ENCODE measurements around the gene NPAS3.

Gene NPAS3

DNA sequence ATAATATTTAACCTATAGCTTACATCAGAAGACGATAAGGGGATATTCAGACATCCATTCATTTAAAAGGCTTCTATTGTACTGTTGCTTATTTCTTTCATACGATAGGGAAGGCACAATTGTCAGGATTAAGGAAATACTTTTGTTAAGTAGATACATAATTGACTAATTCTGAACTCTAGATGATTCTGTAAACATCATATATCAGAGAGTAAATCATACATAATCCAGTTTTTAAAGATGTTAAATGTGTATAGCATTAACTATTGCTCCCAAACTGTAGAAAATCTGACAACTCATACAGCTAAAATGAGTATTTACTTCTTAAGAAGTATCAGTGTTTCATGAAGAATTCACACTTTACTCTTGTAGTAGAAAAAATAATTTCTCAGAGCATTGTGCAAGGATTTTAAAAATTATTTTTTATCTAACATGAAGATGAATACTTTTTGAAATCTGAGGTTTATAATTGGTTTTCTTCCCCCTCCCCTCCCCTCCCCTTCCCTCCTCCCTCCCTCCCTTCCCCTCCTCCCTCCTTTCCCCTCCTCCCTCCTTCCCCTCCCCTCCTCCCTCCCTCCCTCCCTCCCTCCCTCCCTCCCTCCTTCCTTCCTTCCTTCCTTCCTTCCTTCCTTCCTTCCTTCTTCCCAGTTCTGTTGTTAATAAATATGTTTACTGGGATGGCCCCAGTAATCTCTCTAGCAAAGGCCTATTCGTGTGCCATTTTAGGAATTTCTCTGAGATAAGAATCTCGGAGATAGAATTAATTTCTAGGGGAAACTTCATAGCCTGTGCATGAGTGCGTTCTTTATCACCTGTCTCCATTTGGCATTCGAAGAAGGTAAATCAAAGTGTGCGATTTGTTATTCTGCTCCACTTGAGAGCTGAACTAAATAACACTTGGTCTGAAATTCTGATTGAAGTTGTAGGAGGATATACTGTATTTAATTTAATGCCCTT is 2.3 kb downstream of the NPAS3 start:
- no peak for DNase-seq (ENCODE audit: low read depth)

- DNase-seq (ENCODE audit: low read depth), result no peak
These were observed 3.0 kb downstream of the NPAS3 start for GRCh38 chr14:32941668-32942065.

DNA sequence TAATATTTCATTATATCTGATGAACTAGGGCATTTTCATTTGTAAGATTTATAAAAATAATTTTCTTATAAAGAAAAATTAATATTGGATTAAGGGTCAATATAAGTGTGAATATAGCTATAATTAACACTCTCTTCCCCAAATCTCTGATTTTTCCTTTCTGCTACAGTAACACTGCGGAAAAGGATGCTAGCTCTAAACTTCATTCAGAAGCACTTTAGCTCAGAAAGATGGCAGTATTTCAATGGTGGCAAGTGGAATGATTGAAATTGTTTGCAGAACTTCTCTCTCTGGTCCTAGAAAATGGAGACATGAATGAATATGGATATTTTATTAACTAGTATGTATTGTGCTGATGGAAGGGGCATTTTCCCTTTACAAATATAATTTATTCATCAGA is 8.4 kb downstream of the NPAS3 start:
- no peak for DNase-seq (ENCODE audit: low read depth)

GRCh38 chr14:32947792-32948191 is 9.1 kb downstream of the NPAS3 start:
- no peak for DNase-seq (ENCODE audit: low read depth)

GRCh38 chr14:32950584-32950983 is 11.9 kb downstream of the NPAS3 start:
- DNase-seq (ENCODE audit: low read depth), result no peak

- DNase-seq (ENCODE audit: low read depth), result no peak
These were observed 28.7 kb downstream of the NPAS3 start for GRCh38 chr14:32967421-32967820.

- no peak for DNase-seq (ENCODE audit: low read depth)
These were observed 30.4 kb downstream of the NPAS3 start for GRCh38 chr14:32968972-32969544.

DNA sequence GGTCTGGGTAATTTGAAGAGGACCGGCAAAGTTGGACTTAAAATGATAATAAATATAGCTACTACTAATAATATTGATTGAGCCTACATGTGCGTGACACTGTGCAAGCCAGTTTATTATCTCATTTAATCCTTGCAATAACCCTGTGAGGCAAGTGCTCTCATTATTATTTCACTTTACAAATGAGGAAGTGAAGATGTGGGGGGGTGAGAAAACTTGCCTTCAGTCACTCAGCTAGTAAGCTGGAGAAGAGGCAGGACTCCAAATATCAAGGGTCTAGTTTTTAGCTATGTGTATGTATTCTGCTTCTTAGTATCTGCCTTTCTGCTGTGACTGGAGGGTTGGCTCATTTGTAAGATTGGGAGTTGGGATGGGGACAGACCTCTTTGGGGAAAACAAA is 39.2 kb downstream of the NPAS3 start:
- no peak for DNase-seq (ENCODE audit: low read depth)

GRCh38 chr14:32978691-32979255 is 40.1 kb downstream of the NPAS3 start:
- DNase-seq (ENCODE audit: low read depth), result no peak

- no peak for DNase-seq (ENCODE audit: low read depth)
These were observed 41.7 kb downstream of the NPAS3 start for GRCh38 chr14:32980178-32980901.

GRCh38 chr14:32980902-32981501 is 42.3 kb downstream of the NPAS3 start:
- no peak for DNase-seq (ENCODE audit: low read depth)

DNA sequence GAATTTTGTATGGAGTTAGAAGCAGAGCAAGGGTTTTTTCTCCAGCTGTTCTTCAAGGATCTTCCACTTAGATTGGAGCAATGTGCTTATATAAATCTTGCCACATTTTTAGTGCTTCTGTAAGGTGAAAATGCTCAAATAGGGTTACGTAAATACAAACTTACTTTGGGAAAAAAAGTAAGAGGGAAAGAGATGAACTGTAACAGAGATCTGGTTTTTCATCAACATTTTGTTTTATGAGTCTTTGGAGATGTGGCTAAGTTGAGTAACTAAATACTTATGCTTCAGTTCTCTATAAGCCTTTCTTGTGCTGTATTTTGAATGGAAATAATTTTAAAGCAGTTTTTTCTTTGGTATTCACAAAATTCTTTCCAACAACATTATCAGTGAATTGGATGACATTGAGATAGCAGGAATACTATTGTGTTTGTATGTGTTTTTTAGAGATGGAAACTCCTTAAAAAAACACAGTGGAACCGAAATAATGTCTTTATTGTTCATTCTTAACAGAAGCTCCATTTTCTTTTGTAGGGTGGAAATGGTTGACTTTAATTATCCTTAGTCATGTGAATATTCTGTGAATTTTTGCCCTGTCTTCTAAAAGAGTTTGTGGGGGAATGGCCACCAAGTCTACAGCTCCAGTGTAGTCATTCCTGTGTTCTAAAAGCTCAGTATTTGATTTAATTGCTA is 45.7 kb downstream of the NPAS3 start:
- DNase-seq (ENCODE audit: low read depth), result no peak

- no peak for DNase-seq (ENCODE audit: low read depth)
These were observed 47.2 kb downstream of the NPAS3 start for GRCh38 chr14:32985866-32986265.

DNA sequence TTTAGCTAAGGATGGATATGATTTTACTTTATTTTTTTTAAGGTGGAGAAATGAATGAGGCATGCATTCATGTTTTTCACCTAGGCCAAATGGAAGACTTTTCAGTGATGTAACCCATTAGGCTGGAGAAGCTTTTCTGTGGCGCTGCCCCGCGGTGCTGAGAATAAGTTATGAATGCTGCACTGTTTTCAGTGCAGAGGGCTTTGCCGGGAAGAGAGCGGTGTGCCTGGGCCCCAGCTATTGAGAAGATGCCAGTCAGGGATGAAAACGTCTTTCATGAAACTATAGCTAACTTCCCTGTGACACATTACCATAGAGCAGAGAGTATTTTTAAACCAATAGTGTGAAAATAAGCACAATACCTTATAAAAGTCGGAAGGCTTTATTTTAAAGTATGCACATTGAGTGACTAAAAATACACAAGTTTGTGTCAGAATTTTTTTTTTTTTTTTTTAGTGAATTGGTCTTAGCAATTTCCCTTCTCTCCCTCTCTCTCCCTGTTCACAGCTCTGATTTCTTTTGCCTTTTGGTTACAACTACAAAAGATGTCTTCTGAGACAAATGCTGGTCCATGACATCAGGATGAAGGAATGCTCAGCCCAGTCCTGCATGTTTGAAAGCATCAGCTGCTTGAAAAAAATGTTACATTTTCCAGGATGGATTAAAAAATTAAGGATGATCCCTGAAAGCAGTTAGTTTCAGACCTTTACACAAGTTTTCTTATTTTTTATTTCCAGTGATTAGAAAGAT is 48.3 kb downstream of the NPAS3 start:
- no peak for DNase-seq (ENCODE audit: low read depth)

- no peak for DNase-seq (ENCODE audit: low read depth)
These were observed 53.0 kb downstream of the NPAS3 start for GRCh38 chr14:32991691-32992090.

DNA sequence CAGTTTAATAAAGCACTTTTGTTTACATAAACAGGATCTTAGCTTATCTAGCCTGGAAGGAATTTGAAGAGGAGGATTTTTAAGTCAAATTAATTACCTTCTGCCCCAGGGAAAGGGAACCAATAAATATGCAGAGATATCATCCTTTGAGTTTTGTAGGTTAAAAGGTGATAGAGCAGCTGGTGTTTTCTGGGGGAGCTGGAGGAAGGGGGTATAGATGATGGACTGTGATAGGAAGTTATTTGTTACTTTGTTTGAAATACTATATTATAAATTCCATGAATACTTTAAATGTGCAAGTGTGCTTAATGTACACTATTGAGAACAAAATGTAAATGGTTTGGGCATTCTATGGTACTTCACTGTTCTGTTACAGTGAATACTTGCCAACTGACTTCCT is 55.2 kb downstream of the NPAS3 start:
- DNase-seq (ENCODE audit: low read depth), result no peak

DNA sequence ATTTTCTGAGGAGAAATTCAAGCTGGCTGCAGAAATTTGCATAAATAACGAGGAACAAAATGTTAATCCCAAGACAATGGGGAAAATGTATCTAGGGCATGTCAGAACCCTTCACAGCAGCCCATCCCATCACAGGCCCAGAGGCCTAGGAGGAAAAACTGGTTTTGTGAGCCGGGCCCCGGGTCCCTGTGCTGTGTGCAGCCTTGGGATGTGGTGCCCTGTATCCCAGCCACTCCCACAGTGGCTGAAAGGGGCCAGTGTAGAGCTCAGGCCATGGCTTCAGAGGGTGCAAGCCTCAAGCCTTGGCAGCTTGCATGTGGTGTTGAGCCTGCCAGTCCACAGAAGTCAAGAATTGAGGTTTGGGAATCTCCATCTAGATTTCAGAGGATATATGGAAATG is 57.7 kb downstream of the NPAS3 start:
- DNase-seq (ENCODE audit: low read depth), result no peak

DNA sequence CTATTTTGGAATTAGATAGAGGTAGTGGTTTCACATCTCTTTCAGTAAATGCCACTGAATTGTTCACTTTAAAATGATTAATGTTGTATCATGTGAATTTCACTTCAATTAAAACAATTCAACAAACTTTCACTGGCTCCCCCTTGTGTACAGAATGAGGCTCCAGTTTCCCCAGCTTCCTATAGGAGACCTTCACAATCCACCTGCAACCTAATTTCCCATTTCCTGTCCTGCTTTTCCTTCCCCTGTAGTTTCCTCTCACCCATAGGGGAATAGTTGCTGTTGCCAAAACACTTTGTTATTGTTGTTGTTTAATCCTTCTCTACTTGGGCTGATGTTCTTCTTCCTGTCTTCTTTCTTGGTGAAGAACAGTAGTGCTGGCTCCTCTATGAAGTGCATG is 59.8 kb downstream of the NPAS3 start:
- DNase-seq (ENCODE audit: low read depth), result no peak

GRCh38 chr14:33009673-33010072 is 71.0 kb downstream of the NPAS3 start:
- DNase-seq (ENCODE audit: low read depth), result no peak

- DNase-seq (ENCODE audit: low read depth), result no peak
These were observed 71.8 kb downstream of the NPAS3 start for GRCh38 chr14:33010495-33010894.

- no peak for DNase-seq (ENCODE audit: low read depth)
These were observed 76.0 kb downstream of the NPAS3 start for GRCh38 chr14:33014710-33015109.
